Activated CD4-positive, alpha-beta T cell treated with anti-CD3 and anti-CD28 coated beads for 4 hours (primary cell): Measurements from ENCODE around the gene CDK9.
"Not testable (repeated sequence)": the region's sequence is repeated elsewhere in the genome, so short reads cannot be mapped to it uniquely, and the experiment has no call there.

ENCODE experiments used
- DNase-seq, 2 donors: peaks; one replicate each; pipeline ENCODE4 v3.0.0-alpha.2; 2020

Gene CDK9

DNA sequence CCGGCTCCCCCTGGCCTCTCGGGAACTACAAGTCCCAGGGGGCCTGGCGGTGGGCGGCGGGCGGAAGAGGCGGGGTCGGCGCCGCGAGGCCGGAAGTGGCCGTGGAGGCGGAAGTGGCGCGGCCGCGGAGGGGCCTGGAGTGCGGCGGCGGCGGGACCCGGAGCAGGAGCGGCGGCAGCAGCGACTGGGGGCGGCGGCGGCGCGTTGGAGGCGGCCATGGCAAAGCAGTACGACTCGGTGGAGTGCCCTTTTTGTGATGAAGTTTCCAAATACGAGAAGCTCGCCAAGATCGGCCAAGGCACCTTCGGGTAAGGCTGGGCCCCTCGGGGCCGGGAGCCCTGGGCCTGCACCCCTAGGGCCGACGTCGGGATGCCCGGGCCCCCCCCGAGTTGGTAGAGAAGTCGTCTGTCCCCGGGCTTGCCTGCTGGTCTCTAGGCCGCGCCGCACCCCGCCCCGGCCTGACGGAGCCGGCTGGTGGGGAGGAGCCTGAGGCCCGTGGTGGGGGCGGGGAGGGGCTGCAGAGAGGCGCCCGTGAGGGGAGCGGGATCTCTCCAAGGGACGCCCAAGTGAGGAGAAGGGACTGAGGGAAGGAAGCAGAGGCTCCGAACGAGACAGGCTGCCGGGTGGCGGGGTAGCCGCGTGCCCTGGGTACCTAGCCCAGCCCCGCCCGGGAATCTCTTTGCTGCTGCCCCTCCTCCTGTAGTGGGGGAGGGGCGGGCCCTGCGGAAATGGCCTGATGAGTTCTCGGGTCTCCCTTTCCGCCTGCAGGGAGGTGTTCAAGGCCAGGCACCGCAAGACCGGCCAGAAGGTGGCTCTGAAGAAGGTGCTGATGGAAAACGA lies at the start of gene CDK9:
CDK9 (plus strand) TSS at position 102 of the 840 bp plus-strand sequence; CDS start at position 217, 115 bp downstream.
- DNase-seq: peak; percentile 91 to 92

- no peak for DNase-seq
Measured at GRCh38 chr9:127738666-127739065, 47.2 kb upstream of the CDK9 start.

GRCh38 chr9:127739614-127740330 lies 46.1 kb upstream of the CDK9 start:
- no peak for DNase-seq

DNA sequence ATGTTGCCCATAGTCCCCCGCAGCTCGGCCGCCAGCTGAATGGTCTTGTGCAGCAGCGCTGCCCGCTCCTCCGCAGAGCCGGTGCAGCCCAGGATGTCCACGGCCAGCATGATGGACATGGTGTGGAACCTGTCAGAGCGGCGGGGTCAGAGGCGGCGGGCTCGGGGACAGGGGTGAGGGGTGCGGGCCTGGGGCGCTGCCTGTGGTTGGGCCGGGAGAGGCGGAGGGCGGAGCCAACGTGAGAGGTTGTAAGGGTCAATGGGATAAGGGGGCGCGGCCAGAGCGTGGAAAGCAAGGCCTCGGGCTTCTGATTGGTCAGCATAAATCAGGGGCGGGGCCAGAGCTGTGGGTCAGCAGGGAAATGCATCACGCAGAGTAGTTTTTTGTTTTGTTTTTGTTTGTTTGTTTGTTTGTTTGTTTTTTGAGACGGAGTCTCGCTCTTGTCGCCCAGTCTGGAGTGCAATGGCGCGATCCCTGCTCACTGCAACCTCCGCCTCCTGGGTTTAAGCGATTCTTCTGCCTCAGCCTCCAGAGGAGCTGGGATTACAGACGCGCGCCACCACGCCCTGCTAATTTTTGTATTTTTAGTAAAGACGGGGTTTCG lies 43.9 kb upstream of the CDK9 start:
- no peak for DNase-seq

- no peak for DNase-seq
Measured at GRCh38 chr9:127742435-127743088, 43.3 kb upstream of the CDK9 start.

DNA sequence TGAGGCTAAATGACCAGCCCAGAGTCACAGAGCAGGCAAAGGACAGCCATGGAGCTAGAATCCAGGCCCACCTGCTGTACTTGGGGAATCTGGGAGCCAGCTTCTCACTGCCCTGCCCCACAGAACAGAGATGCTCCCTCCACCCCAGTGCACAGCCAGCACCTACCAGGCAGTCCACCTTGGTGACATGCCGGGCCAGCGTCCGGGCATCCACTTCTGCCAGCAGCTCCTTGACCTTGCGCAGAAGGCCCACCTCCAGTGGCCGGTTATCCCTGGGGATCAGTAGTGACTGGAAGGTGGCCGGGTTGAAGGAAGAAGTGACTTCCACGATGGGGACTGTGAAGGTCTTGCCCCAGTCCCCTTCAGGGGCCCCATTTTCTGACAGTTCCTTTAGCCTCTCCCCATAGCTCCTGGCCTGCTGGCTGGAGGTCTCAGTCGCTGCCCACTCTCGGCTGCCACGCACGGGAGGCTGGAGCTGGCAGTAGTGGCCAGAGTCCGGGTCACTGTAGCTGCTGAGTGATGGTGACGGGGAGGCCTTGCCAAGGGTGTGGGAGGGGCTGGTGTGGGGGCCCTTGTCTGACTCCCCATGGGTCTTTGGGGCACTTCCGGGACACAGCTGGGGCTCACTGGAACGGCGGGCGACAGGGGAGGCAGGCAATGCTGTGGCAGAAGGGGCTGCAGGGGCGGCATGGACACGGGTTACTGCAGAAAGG lies 41.3 kb upstream of the CDK9 start:
- DNase-seq: no peak

- peak in 1 of 2 donors; percentile 15 for DNase-seq
Measured at GRCh38 chr9:127746959-127747569, 38.8 kb upstream of the CDK9 start.

GRCh38 chr9:127749090-127749787 lies 36.6 kb upstream of the CDK9 start:
- DNase-seq: no peak

GRCh38 chr9:127751269-127752054 lies 34.4 kb upstream of the CDK9 start:
- DNase-seq: no peak

DNA sequence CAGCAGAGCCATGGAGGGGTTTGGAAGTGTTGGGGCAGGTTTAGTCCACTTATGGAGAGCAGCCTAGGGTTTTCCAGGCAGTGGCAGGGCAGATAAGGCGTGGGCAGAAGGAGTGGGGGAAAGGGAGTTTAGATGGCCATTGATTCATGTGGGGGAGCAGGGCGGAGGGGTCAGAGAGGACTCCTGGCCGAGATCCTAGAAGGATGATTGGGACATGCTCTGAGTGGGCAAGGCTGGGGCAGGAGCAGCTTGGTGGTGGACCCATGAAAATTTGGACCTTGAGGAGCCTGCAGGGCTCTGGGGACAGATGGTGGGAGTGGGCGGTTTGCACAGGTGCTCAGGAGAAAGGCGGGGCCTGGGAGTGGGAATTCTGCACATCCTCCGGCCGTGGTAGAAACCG lies 32.7 kb upstream of the CDK9 start:
- DNase-seq: no peak

- no peak for DNase-seq
Measured at GRCh38 chr9:127753622-127754021, 32.2 kb upstream of the CDK9 start.

DNA sequence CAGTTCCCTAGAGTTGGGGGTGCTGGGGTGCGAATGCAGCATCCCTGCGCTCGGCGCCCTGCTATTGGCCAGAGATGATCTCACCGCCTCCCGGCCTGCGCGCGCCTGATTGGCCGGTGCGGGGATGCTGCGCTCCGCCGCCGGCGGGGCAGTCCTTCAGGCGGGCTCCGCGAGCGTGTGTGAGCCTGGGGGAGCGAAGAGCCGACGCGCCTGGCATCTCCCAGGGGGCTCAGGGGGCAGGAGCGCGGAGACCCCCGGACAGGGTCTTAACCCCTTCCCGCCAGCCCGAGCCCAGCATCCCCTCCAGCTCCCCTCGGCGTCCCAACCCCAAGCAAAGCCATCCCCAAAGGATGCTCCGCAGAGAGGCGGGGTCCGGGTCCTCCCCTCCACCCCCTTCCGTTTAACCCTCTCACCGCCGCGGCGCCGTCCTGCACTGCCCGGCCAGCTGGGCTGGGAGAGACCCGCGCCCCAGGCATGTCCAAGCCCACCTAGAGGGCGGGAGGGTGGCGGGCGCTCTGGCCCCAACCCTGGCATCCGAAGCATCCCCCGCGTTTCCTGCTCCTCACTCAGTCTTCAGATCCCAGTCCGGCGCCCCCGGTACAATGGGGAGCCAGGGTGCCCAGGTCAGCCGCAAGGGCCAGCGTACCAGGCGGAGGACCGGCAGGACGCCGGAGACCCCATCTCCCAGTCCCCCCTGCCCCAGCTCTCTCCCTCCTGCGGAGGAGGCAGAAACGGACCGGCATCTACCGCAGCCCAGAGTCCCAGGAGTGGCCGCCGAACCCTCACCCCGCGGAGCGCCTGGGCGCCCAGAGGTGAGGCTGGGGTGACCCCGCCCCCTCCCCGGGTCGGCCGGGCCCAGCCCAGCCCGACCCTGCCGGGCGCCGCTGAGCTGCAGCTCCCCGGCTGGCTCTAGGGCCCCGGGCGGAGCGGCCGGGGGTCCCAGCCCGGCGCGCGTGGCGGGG lies 31.5 kb upstream of the CDK9 start:
- no peak for DNase-seq

DNA sequence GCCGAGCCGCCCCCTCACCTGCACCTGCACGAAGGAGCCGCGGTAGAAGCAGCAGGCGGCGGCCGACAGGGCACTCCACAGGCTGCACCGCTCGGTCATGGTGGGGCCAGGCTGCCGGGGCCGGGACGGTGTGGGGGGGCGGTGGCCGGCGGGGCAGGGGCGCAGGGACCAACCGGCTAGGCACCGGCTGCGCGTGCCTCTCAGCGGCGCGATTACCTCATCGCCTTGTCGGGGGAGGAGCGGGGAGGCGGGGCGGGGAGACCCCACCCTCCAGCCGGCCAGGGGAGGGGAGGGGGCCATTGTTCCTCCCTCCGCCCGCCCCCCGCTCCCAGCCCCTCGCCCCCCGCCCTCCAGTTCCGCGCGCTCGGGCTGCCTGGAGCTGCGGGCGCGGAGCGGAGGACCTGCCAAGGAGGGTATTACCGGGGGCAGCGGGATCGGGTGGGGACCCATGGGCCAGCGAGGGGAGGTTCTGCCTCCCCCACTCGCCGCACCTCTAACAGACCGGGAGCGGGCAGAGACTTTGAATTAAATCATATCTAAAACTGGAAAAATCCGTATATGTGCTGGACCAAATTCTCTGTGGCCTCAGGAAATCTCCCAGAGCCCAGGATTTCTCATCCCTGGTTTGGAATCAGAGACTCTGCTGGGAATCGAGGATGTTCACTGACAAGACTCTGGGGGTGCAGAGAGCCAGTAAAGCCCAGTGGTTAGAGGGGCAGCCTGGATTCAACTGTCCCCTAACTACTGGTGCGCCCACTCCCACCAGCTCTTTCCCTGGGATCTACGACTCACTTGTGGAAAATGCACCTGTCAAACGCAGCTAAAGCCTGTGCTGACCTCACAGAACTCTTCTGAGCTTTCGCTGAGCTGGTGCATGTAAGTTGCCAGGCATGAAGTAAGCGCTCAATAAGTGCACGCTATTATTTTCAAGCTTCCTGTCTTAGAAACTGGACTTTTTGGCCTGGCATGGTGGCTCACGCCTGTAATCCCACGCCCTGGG lies 30.5 kb upstream of the CDK9 start:
- no peak for DNase-seq

- no peak for DNase-seq
Measured at GRCh38 chr9:127756233-127756632, 29.6 kb upstream of the CDK9 start.

GRCh38 chr9:127756776-127757175 lies 29.1 kb upstream of the CDK9 start:
- DNase-seq: not testable (repeated sequence)

- DNase-seq: no peak
Measured at GRCh38 chr9:127758843-127759242, 27.0 kb upstream of the CDK9 start.

- no peak for DNase-seq
Measured at GRCh38 chr9:127761061-127761460, 24.8 kb upstream of the CDK9 start.

DNA sequence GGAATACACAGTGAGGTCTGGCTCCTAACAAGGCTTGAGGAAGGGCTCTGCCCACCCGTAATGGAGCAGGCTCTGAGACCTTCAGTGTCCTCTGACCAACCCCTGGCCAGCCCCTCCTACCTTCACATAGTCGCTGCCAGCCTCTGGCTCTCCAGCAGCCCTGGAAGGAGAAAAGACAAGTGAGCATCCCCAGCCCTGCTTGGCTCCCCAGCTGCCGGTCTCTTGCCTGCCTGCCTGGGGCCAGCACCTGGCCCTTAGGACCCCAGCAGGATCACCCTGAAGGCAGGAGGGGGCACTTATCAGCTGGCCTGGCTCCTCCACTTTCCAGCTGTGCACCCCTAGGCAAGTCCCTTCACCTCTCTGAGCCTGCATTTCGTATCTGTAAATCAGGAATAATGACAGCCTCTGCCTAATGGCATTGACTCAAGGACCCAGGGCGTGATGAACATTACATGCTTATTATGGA lies 24.3 kb upstream of the CDK9 start:
- DNase-seq: no peak
